ENCODE data around the gene BBS1.
A peak's percentile ranks its signal among the peaks of the same experiment; 100 is the strongest.
"Not testable (repeated sequence)": the region's sequence is repeated elsewhere in the genome, so short reads cannot be mapped to it uniquely, and the experiment has no call there.

The BBS1 gene

GRCh38 chr11:66510271-66510989, at the start of gene BBS1:
Gene BBS1 (plus strand): TSS chr11:66510635. CDS start chr11:66510660, 25 bp downstream.
- peak; percentile 78 to 80 for DNase-seq (ENCODE audit: low read depth in 2 of 2)

GRCh38 chr11:66462010-66462409, 48.4 kb upstream of the BBS1 start:
- no peak for DNase-seq (ENCODE audit: low read depth in 2 of 2)

GRCh38 chr11:66462911-66463310, 47.5 kb upstream of the BBS1 start:
- DNase-seq (ENCODE audit: low read depth in 2 of 2), result no peak

GRCh38 chr11:66464116-66464515, 46.3 kb upstream of the BBS1 start:
- not testable (repeated sequence) for DNase-seq (ENCODE audit: low read depth in 2 of 2)

GRCh38 chr11:66464916-66465315, 45.5 kb upstream of the BBS1 start:
- no peak for DNase-seq (ENCODE audit: low read depth in 2 of 2)

GRCh38 chr11:66465373-66466224, 44.8 kb upstream of the BBS1 start:
- no peak for DNase-seq (ENCODE audit: low read depth in 2 of 2)

GRCh38 chr11:66466225-66467033, 44.0 kb upstream of the BBS1 start, which contains the start of gene PELI3:
Gene PELI3 (plus strand): TSS chr11:66466905. CDS start chr11:66468129, 1,224 bp downstream.
- peak; percentile 87 to 99 for DNase-seq (ENCODE audit: low read depth in 2 of 2)

- DNase-seq (ENCODE audit: low read depth in 2 of 2), result peak; percentile 30 to 31
Measured at GRCh38 chr11:66467034-66467659, 43.3 kb upstream of the BBS1 start.

GRCh38 chr11:66467756-66468155, 42.7 kb upstream of the BBS1 start:
- no peak for DNase-seq (ENCODE audit: low read depth in 2 of 2)

- no peak for DNase-seq (ENCODE audit: low read depth in 2 of 2)
Measured at GRCh38 chr11:66468691-66469090, 41.7 kb upstream of the BBS1 start.

GRCh38 chr11:66469441-66469840, 41.0 kb upstream of the BBS1 start:
- DNase-seq (ENCODE audit: low read depth in 2 of 2), result no peak

GRCh38 chr11:66470015-66470414, 40.4 kb upstream of the BBS1 start:
- DNase-seq (ENCODE audit: low read depth in 2 of 2), result no peak

GRCh38 chr11:66471142-66471541, 39.3 kb upstream of the BBS1 start:
- DNase-seq (ENCODE audit: low read depth in 2 of 2), result no peak

GRCh38 chr11:66472054-66472453, 38.4 kb upstream of the BBS1 start:
- no peak for DNase-seq (ENCODE audit: low read depth in 2 of 2)

- DNase-seq (ENCODE audit: low read depth in 2 of 2), result no peak
Measured at GRCh38 chr11:66473167-66473566, 37.3 kb upstream of the BBS1 start.

- DNase-seq (ENCODE audit: low read depth in 2 of 2), result no peak
Measured at GRCh38 chr11:66473608-66474515, 36.6 kb upstream of the BBS1 start.

GRCh38 chr11:66475349-66476172, 34.9 kb upstream of the BBS1 start:
- DNase-seq (ENCODE audit: low read depth in 2 of 2), result no peak

- DNase-seq (ENCODE audit: low read depth in 2 of 2), result no peak
Measured at GRCh38 chr11:66476173-66476840, 34.1 kb upstream of the BBS1 start.

- no peak for DNase-seq (ENCODE audit: low read depth in 2 of 2)
Measured at GRCh38 chr11:66476841-66477251, 33.6 kb upstream of the BBS1 start.

Data from stimulated activated CD4-positive, alpha-beta T cell treated with anti-CD3 and anti-CD28 coated beads, Interleukin-4, amount 100 ng/mL, for 48 hours (primary cell).